HG02798 (cell line): ENCODE results near the gene HOTAIR.

Experiments used
- ATAC-seq: cut with Tn5 transposase; IDR thresholded peaks from one replicate; pipeline ENCODE4 v1.9.1; 2021; ENCODE audit warnings: mild to moderate bottlenecking; ENCODE audit not compliant: unreplicated experiment, poor library complexity

The HOTAIR gene

GRCh38 chr12:53931844-53932581 is 42.7 kb downstream of the HOTAIR start:
- ATAC-seq: no peak

DNA sequence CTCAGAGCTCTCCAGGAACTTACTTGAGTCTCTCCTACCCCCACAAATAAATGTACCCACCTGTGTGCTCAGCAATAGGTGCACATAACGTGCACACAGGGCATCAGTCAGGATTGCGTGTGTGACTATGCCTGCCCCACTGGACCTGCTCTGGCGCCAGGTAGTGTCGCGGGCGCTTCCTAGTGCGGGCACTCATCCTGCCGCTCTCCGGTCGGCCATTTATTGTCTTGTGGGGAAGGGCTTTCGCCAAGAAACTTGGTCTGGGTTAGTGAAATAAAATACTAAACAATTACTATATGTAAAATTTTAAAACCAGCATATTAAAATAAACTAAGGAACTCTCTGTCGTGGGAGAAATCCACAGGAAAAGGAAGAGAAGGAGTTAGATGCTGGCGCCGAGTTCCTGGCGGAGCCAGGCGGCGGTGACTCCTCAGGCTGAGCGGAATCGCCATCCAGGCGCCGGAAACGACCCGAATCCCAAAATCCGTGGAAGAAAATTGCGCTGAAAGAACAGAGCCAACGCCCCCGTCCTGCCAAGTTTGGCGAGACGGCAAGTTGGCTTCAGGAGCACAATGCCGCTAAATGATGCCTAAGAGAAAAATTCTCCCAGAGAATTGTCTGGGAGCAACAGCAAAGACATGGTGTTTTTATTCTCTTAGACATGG is 44.0 kb downstream of the HOTAIR start:
- no peak for ATAC-seq

- ATAC-seq: no peak
Measured at GRCh38 chr12:53929527-53929926, 45.2 kb downstream of the HOTAIR start.

DNA sequence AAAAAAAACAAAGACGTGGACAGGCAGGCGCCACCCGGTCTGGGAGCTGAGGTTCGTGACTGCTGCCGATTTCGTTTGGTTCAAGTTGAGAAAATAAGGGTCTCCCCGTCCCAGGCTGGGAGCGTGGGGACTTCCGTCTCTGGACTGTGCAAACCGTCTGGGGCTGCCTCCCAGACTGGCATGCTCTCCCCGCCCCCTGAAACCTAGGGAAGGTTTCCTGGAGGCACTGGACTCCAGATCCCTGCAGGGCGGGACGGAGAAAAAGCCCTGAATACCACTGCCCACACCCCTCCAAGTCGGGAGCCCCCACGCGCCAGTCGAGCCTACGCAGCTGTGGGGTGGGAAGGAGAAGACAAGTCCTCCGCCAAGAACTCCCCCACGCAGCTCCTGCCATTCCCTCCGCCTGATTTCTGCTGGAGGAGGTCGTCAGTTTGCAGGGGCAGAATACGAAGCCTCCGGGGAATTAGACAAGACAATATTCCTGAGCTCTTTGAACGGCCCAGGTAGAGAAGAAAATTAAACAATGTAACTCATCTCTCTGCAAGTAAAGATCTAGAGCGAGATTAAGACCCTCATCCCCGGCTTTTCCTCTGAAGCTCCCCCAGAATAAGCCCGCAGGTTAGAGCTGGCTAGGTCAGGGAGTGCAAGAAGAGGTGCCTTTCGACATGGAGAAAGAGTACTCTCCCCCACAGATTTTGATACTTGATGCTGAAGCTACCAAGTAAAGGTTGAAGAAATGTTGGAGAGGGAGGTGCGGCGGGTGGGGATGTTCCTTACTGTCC is 46.5 kb downstream of the HOTAIR start:
- ATAC-seq: no peak

GRCh38 chr12:53927220-53928029 is 47.3 kb downstream of the HOTAIR start:
- no peak for ATAC-seq

DNA sequence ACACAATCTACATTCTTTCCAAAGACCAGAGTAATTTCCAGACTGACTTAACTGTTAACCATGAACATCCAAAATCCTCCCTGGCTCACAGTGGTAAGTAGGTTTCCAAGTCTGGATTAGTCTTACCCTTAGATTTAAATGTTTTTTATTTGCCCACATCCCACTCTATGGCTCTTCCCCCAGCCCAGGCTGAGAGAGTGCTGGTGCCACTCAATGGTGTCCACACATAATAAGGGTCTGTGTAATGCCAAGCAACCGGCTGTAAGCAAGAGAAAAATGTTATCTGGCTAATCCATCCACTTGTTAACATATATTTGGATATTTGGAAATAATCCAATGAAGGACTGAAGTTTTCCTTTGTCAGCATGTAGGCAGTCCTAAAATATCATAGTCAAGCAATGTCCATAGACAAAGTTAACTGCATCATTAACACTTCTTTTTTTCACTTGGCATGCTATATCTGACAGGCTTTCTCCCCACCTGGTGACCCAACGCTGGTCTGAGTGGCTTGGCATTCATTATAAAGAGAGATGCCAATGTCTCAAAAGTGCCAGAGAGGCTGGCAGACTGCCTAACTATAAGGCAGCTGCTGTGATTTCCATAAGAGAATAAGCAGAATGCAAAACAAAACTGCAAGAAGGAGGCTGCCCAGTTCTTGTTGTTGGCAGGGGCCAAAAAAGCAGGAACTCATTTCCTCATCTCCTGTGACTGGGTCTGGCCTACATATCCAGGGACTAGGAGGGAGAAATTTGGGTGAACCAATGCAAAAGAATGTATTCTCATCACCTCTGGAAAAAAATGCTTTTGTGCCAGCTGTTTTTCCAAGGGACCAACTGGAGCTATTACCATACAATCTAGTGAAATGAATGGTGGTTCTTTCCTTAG is 50.0 kb downstream of the HOTAIR start:
- ATAC-seq: no peak

DNA sequence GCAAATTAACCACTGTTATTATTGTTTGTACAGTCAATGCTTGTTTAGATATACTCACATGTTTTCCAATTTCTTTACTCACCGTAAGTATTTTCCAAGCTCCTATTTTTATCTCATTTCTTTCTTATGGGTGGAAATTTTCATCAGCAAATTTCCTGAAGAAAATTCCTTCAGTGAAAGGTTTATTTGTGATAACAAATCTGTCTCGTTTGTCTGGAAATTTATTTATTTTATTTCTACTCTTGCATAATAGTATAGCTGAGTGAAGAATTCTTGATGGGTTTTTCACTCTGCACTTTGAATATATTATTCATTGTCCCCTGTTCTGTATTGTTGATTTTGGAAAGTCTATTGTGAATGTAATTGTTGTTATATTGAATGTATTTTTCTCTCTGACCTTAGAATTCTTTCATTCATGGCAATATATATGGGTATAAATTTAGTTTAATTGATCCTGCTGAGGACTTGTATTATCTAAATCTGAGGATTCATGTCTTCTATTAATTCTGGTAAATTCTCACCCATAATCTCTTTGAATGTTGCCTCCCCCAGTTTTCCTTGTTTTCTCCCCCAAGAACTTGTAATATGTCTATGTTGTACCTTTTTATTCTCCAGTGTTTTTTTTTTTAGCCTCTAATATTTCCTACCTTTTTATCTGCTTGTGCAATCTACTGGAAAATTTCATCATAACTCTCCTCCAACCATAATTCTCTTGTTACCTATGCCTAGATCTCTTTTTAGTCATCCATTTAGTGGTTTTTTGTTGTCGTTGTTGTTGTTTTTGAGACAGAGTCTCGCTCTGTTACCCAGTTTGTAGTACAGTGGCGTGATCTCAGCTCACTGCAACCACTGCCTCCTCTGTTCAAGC is 57.7 kb downstream of the HOTAIR start:
- no peak for ATAC-seq
